ENCODE data around the gene PLAC1.

Gene PLAC1, protein sequence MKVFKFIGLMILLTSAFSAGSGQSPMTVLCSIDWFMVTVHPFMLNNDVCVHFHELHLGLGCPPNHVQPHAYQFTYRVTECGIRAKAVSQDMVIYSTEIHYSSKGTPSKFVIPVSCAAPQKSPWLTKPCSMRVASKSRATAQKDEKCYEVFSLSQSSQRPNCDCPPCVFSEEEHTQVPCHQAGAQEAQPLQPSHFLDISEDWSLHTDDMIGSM

DNA sequence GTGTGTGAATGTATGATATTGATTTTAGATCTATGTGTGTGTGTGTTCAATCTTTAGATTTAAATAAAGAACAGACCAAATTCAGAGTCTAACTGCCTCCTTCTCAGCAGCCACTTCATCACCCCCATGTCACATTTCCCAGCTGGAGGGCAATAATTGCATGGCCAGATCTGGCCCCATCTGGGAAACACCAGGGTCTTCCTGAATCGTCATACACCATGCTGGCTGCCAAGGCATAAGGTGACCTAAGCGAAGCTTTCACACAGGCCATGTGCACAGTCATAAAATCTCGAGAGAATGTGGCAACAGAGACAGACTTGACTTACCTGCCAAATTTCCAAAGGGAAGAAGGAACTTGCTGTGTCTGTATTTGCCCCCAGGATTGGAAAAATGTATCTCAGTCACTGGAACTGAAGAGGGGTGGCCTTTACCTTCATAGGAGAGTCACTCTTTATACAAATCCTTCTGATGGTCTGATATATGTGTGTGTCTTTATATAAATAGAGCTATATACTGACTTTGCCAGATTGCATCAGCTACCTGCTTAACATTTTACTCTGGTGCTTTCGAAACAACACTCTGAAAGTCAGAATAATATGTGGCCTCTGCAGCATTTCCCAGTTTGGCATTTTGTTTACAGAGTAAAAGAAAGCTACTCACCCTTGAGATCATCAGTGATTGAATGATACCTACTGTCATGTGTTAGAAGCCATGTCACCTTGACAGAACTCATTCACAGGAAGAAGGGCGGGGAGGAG is at the start of gene PLAC1:
Gene PLAC1 (minus strand): TSS at position 470 of the 758 bp plus-strand sequence. CDS start 91,789 bp downstream, outside the sequence.
- DNase-seq (ENCODE audit: low read depth, low spot score): no peak

DNA sequence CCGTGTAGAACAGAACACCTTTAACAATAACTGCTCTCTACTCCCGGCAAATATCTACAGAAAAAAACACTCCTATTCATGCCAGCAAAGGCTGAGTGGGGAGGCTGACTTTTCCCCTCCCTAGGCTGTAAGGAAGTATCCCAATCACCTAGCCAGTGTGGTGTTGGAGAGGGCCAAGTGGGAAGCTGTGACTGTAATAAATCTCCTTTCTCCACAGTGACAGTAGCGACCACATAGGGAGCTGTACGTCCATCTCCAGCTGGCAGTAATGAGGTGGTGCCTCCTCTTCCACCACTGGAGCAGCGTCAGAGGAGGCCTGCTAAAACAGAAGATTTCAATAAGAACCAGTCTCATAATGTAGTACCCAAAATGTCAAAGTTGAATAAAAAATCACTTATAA is 47.9 kb upstream of the PLAC1 start:
- DNase-seq (ENCODE audit: low read depth, low spot score): no peak

- DNase-seq (ENCODE audit: low read depth, low spot score): no peak
Measured at GRCh38 chrX:134695999-134696398, 37.7 kb upstream of the PLAC1 start.

GRCh38 chrX:134694333-134695322 is 36.4 kb upstream of the PLAC1 start:
- DNase-seq (ENCODE audit: low read depth, low spot score): no peak

- no peak for DNase-seq (ENCODE audit: low read depth, low spot score)
Measured at GRCh38 chrX:134693644-134694043, 35.4 kb upstream of the PLAC1 start.

GRCh38 chrX:134692990-134693389 is 34.7 kb upstream of the PLAC1 start:
- DNase-seq (ENCODE audit: low read depth, low spot score): no peak

DNA sequence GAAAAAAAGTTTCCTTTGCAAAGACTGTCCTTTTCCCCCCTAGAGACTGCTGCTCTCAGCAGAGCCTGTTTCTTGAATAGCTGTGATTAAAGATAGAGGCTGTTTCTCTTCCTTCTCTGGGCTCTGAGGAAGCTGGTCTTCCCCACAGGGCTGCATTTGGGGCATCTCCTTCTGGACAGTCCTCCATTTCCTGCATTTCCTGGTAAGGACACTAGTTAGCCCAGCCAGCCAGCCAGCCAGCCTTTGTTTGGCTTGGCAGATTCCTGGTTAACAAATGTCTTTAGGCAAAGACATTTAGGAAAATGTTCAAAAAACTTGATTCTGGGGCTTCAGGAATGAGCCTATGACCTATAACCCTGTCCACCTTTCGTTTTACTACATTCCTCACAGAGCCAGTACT is 34.0 kb upstream of the PLAC1 start:
- DNase-seq (ENCODE audit: low read depth, low spot score): no peak

- no peak for DNase-seq (ENCODE audit: low read depth, low spot score)
Measured at GRCh38 chrX:134691453-134691852, 33.2 kb upstream of the PLAC1 start.

DNA sequence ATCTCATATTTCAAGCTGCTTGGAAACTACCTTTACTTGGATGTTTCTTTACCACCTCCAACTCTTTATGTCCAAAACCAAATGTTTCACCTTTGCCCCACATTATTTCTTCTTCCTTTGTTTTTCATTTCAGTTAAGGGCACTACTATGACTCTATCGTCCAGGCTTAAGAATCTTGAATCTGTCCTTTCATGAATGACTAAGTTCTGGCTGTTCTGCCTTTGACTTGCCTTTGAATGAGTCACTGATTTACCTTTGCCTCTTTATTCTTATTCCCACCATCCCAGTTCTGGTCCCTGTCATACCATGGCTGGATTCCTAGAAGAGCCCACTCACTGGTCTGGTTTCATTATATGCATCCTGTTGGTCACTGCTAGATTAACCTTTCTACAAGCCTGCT is 30.6 kb upstream of the PLAC1 start:
- no peak for DNase-seq (ENCODE audit: low read depth, low spot score)

GRCh38 chrX:134688031-134688823 is 30.0 kb upstream of the PLAC1 start:
- no peak for DNase-seq (ENCODE audit: low read depth, low spot score)

GRCh38 chrX:134685668-134686067 is 27.4 kb upstream of the PLAC1 start:
- DNase-seq (ENCODE audit: low read depth, low spot score): no peak

- DNase-seq (ENCODE audit: low read depth, low spot score): no peak
Measured at GRCh38 chrX:134684956-134685355, 26.7 kb upstream of the PLAC1 start.

- DNase-seq (ENCODE audit: low read depth, low spot score): no peak
Measured at GRCh38 chrX:134683351-134684005, 25.2 kb upstream of the PLAC1 start.

GRCh38 chrX:134682081-134682480 is 23.8 kb upstream of the PLAC1 start:
- no peak for DNase-seq (ENCODE audit: low read depth, low spot score)

DNA sequence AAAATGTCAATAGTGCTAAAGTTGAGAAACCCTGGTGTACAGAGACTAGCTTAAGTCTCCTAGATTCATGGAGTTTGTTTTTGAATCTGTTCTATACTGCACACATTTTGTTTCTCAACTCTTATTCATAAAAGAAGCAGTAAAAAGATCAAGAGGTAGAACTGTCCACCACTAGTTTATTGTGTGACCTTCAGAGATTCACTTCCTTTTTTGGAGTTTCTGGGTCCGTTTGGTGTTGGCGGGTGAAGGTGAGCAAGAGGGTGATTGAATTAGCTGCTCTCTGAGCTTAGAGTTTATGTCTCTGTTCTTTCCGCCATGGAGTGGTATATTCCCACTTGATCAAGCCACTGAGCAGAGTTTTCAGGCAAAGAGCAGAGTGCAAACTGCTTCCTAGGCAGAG is 21.4 kb upstream of the PLAC1 start:
- DNase-seq (ENCODE audit: low read depth, low spot score): no peak

DNA sequence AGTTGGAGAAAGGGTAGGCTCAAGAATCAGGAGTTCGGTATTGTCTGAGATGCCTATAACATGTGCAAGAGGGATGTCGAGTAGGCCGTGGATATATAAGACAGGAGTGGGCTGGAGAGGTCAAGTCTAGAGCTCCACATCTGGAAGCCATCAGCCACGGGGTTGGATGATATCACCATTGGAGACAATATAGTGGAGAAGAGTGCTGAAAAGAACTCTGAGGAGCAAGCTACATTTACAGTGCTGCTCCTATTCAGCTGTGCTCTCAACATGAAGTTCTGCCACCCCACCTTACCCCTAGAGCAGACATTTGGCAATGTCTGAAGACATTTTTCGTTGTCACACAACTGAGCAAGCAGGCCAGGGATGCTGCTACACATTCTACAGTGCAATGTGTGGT is 20.9 kb upstream of the PLAC1 start:
- no peak for DNase-seq (ENCODE audit: low read depth, low spot score)

DNA sequence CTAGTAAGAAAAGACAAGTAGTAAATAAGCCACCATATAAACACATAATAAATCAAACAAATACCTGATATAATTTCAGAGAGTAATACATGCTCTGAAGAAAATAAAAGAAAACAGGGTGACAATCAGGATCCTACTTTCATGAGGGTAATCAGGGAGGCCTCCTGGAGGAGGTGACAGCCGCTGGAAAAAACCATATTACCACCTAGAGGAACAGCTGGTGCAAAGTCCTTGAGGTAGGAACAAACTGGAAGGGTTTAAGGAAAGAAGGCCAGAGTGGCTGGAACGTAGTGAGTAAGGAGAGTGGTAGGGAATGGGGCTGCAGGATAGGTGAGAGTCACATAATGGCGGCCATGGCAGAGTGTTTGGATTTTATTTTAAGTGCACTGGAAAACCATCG is 19.1 kb upstream of the PLAC1 start:
- no peak for DNase-seq (ENCODE audit: low read depth, low spot score)

- DNase-seq (ENCODE audit: low read depth, low spot score): no peak
Measured at GRCh38 chrX:134676436-134676835, 18.2 kb upstream of the PLAC1 start.

DNA sequence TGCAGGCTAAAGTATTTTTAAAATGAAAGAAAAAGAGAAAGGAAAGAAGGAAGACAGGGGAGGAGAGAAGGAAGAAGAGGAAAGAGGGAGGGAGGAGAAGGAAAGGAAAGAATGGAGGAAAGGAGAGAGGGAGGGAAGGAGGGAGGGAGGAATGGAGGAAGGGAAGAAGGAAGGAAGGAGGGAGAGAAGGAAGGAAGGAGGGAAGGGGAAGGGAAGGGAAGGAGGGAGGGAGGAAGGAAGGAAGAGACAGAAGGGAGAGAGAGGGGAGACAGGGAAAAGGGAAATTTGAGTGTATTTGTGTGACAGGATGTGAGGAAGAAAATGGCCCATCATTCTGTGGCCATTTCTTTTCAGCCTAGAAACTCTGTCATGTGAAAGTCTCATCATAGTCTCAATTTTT is 14.9 kb upstream of the PLAC1 start:
- DNase-seq (ENCODE audit: low read depth, low spot score): no peak

DNA sequence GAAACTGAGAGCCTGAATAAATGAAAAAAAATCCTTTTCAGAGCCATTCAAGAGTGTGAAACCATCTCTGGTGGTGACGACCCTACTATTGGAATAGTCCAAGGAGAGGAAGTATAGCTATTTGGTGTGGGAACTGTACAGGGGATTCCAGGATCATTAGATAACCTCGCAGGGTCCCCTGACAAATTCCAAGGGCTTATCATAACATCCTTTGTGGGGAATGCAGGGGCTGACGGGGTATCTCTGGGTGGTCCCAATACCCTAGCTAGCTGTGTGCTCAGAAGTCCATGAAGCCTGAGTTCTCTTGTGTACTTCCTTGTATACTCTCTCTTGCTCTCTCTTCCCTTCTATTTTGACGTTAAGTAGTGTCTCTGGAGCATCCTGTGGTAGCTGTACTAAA is 13.8 kb upstream of the PLAC1 start:
- DNase-seq (ENCODE audit: low read depth, low spot score): no peak

GRCh38 chrX:134671294-134671693 is 13.0 kb upstream of the PLAC1 start:
- DNase-seq (ENCODE audit: low read depth, low spot score): no peak

All from brain pericyte (primary cell).